ENCODE measurements around the gene SLAIN2.

DNA sequence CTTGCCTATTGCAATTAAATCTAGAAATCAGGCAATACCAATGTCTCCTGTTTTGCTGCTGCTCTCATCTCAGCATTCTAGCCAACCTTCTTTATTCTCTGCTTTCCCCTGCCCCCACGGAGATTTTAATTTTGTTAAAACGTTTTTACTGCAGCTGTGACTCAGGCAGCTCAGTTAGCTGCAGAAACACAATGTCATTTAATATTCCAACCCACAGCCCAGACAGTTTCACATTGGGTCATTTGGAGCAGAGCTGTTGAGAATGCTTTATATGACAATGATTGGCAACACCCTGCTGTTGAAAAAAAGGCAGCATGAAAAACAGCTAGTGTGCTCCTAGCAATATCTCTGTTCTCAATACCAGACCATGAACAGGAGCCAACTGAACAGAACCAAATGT lies 129.2 kb downstream of the SLAIN2 start:
- TF ChIP-seq, protein P1, sequence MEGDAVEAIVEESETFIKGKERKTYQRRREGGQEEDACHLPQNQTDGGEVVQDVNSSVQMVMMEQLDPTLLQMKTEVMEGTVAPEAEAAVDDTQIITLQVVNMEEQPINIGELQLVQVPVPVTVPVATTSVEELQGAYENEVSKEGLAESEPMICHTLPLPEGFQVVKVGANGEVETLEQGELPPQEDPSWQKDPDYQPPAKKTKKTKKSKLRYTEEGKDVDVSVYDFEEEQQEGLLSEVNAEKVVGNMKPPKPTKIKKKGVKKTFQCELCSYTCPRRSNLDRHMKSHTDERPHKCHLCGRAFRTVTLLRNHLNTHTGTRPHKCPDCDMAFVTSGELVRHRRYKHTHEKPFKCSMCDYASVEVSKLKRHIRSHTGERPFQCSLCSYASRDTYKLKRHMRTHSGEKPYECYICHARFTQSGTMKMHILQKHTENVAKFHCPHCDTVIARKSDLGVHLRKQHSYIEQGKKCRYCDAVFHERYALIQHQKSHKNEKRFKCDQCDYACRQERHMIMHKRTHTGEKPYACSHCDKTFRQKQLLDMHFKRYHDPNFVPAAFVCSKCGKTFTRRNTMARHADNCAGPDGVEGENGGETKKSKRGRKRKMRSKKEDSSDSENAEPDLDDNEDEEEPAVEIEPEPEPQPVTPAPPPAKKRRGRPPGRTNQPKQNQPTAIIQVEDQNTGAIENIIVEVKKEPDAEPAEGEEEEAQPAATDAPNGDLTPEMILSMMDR (IDR thresholded peaks at IDR 0.05): no peak
- TF ChIP-seq POLR2A (IDR thresholded peaks at IDR 0.05): no peak
